ENCODE results near the gene CXCL10.

- no peak for TF ChIP-seq ZNF837 (tag by site-specific recombination; IDR thresholded peaks at IDR 0.05)
- no peak for TF ChIP-seq CTCF (tag by site-specific recombination; IDR thresholded peaks at IDR 0.05)
- TF ChIP-seq ZNF529 (tag by site-specific recombination; IDR thresholded peaks at IDR 0.05; ENCODE audit: insufficient replicate concordance), result no peak
- TF ChIP-seq ZFP69B (tag by site-specific recombination; IDR thresholded peaks at IDR 0.05), result no peak
- no peak for TF ChIP-seq ZNF544 (tag by site-specific recombination; IDR thresholded peaks at IDR 0.05)
- TF ChIP-seq ZNF629 (tag by site-specific recombination; IDR thresholded peaks at IDR 0.05), result no peak
- TF ChIP-seq PRDM6 (tag by site-specific recombination; IDR thresholded peaks at IDR 0.05), result no peak
- TF ChIP-seq ELK4 (IDR thresholded peaks at IDR 0.05; ENCODE audit: borderline replicate concordance, low read depth, low read length), result no peak
- no peak for TF ChIP-seq ZNF76 (tag by site-specific recombination; IDR thresholded peaks at IDR 0.05; ENCODE audit: borderline replicate concordance, low read depth)
Measured at GRCh38 chr4:76003035-76003434, 20.3 kb downstream of the CXCL10 start.

All from HEK293 (cell line).